Activated naive CD8-positive, alpha-beta T cell treated with anti-CD3 and anti-CD28 coated beads, Interleukin-2, amount 10 ng/mL, durations not matched to agents 7 days and 5 days (primary cell): ENCODE data around the gene TBC1D14. TPM values are rescaled to one million over a fixed set of nuclear protein-coding genes. Genes with fewer than 3 reads are reported as not detected.
A peak's percentile ranks its signal among the peaks of the same experiment; 100 is the strongest.

ENCODE experiments used
- ATAC-seq: fragments of 150-1000 bp; cut with Tn5 transposase; one replicate; pipeline ENCODE4 v1.10.0; 2021; ENCODE audit warnings: low read depth, moderate library complexity
- POLR2A ChIA-PET: fragments of 350-600 bp; sonication (Branson Sonifier 250); formaldehyde crosslinking; loops from one replicate; lab custom pipeline; 2021; ENCODE audit warnings: antibody characterized with exemption; lab: Charles Lee
- DNase-seq: peaks from one replicate; pipeline ENCODE4 v3.0.0; 2021
- H3K27ac Mint-ChIP-seq: one replicate; pipeline ENCODE4 v1.8.0; 2022; ENCODE audit warnings: mild to moderate bottlenecking, mixed read lengths
- H3K27me3 Mint-ChIP-seq: one replicate; pipeline ENCODE4 v1.8.0; 2022; ENCODE audit warnings: mild to moderate bottlenecking, moderate library complexity, mixed read lengths
- H3K36me3 Mint-ChIP-seq: one replicate; pipeline ENCODE4 v1.8.0; 2021; ENCODE audit warnings: mild to moderate bottlenecking, mixed read lengths
- H3K4me1 Mint-ChIP-seq: one replicate; pipeline ENCODE4 v1.8.0; 2021; ENCODE audit warnings: mixed read lengths
- H3K4me3 Mint-ChIP-seq: one replicate; pipeline ENCODE4 v1.8.0; 2022; ENCODE audit warnings: mild to moderate bottlenecking, moderate library complexity, mixed read lengths
- H3K9me3 Mint-ChIP-seq: one replicate; pipeline ENCODE4 v1.8.0; 2021; ENCODE audit warnings: mixed read lengths
- total RNA-seq, 2 experiments: library from RNA; stranded (reverse); gene quantifications; one replicate each; pipeline ENCODE4 v1.2.3, GENCODE V29; 2021

TBC1D14 gene
- total RNA-seq, 2 experiments from 2014 or later = 44.5 to 52.3 TPM

DNA sequence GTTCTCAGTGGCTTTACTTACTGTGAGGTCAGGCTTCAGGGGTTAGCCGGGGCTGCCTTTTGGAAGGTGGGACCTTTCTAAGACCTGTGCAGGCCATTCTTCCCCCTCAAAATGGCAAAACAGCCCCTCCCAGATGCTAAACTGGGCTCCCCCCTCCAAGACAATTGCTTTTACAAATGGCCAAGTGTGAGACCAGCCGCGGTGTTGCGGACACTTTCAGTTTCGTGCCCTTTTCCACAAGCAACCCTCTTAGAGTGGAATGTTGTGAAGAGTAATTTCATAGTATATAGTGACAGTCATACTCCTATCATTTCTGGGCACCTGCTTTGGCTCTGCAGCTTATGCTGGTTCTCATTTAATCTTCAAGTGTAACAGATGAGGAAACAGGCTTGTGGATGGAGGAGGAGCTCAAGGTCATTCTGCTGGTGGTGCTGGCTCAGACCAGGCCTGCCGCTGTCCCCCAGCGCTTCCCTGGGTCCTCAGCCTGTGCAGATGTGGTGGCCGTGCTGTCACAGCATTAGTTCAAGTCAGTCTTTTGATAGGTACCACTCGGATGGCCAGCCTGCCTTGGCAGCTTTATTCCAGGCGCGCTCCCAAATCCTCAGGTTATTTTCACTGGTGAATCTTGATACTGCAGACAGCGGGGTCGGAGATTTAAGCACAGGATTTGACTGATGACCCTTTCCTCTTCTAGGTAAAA is 78.5 kb downstream of the TBC1D14 start:
- peaks cover 63% of the 10 kb centered on the region for H3K4me1 Mint-ChIP-seq
- DNase-seq (no peak), ATAC-seq (no peak)
- peak overlapping the region; percentile 92 for H3K4me3 Mint-ChIP-seq
- no peaks in the 10 kb centered on the region for H3K9me3 Mint-ChIP-seq
- no peaks in the 10 kb centered on the region for H3K27me3 Mint-ChIP-seq
- peaks cover 3% of the 10 kb centered on the region for H3K36me3 Mint-ChIP-seq
- peak overlapping the region; percentile 92 for H3K27ac Mint-ChIP-seq
- POLR2A ChIA-PET = interaction anchor here (1.9 to 3.6 kb wide), 5 partner anchors 11 to 81 kb away, joined by 8 to 20 read pairs (median 13); partner anchors contain the start of genes GRPEL1, TADA2B and TBC1D14

DNA sequence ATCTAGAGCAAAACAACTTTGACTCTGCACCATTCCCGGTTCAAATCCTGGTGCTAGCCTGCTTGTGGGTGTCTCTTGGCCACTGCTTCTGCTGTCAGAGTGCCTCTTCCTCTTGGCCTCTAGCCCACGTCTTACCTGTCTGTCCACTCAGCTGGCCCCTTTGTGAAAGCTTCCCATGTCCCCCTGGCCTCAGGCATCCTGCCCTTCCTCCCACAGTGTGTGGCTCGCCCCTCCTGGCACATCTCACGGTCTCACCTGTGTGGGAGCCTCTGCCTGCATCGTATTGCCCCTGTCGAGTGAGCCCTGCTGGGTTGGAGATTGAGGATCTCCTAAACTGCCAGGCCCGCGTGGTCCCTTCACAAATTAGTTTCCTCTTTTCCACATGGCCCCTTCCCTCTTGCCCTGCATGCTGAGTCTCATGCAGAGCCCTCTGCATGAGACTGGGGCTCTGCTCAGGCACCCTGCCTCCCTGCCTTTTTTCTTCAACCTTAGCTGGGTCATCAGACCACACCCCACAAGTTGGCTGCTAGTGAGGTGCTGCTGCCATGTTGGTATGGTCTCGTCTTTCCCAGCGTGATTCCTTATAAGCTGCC is 79.8 kb downstream of the TBC1D14 start:
- POLR2A ChIA-PET = interaction anchor here (3.6 kb wide), 1 partner anchor 10 kb away, joined by 12 read pairs; no protein-coding TSS in a partner anchor
- Mint-ChIP-seq H3K9me3 (no peaks in the 10 kb centered on the region), H3K27ac (peak overlapping the region; percentile 15), H3K4me1 (peaks cover 60% of the 10 kb centered on the region), H3K36me3 (no peaks in the 10 kb centered on the region), H3K4me3 (peak overlapping the region; percentile 42), H3K27me3 (no peaks in the 10 kb centered on the region)
- DNase-seq (no peak), ATAC-seq (no peak)

DNA sequence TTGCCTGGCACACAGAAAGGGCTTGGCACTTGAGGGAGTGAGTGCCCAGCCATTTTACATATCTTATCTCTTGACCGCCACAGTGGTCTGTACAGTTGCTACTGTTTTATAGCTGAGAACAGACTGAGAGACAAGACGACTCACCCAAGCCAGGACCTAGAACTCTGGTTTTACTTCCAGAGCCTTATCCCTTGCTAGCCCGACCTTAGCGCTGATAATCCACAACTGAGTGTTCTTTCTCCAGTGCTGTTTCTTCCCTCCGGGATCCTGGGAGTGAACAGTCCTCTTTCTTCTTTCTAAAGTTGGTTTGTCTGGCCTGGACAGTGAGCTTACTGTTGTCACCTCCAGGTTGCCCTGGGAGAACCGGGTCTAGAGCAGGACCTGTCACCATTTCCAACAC is 81.0 kb downstream of the TBC1D14 start:
- POLR2A ChIA-PET = interaction anchor here (0.6 kb wide), 1 partner anchor 13 kb away, joined by 3 read pairs; no protein-coding TSS in a partner anchor
- Mint-ChIP-seq H3K27me3 (no peaks in the 10 kb centered on the region), H3K9me3 (no peaks in the 10 kb centered on the region), H3K4me3 (no peak overlapping the region), H3K36me3 (peaks cover 2% of the 10 kb centered on the region), H3K4me1 (peaks cover 50% of the 10 kb centered on the region), H3K27ac (peak overlapping the region; percentile 25)
- DNase-seq = no peak
- no peak for ATAC-seq

DNA sequence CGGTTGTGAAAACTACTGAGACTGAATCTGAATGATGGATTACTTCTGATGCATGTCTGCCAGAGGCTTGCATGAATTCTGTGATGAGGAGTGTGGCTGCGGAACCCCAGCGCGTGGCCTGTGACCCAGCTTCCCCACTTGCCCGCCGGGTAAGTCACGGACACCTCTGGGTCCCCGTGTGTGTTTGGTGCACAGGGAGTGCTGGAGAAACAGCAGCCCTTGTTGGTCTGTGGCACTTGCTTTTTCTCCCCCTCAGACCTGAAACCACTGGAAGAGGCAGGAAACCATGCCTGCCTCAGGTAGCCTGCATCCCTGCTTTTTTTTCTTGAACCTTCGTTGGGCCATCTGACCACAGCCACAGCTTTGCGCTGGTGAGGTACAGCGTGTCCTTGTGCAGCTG is 81.6 kb downstream of the TBC1D14 start:
- Mint-ChIP-seq H3K36me3 (peaks cover 2% of the 10 kb centered on the region), H3K4me1 (peaks cover 44% of the 10 kb centered on the region), H3K4me3 (peak overlapping the region; percentile 16), H3K27ac (peak overlapping the region; percentile 57), H3K27me3 (no peaks in the 10 kb centered on the region), H3K9me3 (no peaks in the 10 kb centered on the region)
- POLR2A ChIA-PET = no interaction called here
- DNase-seq (no peak), ATAC-seq (no peak)

DNA sequence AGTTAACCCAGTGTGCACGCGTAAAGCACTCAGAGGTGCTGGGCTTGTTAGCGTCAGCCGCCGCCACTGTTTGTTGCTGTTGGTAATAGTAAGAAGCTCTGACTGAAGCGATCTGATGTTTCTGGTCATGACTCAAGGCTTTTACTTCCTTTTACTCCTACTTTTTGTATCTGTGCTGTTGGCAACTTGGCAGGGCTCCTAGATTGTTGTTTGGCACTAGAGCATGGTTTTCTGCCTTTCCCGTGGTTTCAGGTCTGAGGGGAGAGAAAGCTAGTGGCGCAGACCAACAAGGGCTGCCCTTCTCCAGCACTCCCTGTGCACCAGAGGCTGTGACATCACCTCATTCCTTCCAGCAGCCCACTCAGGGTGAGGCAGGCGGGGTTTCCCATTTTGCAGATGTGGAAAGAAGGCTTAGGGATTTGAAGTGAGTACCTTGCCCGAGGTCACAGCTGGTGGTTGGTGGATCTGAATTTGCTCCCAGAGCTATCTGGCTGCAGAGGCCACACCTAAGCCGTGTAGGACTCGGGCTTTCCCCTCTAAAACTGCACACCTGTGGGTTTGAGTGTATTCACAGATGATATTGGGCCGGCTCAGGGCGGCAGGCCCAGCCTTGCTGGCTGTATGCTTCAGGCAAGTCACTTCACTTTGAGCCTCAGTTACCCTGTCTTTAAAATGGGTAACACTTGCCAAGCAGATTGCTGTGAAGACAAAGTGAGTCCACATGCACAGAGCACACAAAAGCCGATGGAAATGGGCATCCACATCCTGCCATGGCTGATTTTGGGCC is 82.3 kb downstream of the TBC1D14 start:
- Mint-ChIP-seq H3K36me3 (peaks cover 2% of the 10 kb centered on the region), H3K9me3 (no peaks in the 10 kb centered on the region), H3K4me1 (peaks cover 42% of the 10 kb centered on the region), H3K27me3 (no peaks in the 10 kb centered on the region), H3K27ac (peak overlapping the region; percentile 57), H3K4me3 (no peak overlapping the region)
- no peak for ATAC-seq
- DNase-seq = no peak
- POLR2A ChIA-PET = no interaction called here

DNA sequence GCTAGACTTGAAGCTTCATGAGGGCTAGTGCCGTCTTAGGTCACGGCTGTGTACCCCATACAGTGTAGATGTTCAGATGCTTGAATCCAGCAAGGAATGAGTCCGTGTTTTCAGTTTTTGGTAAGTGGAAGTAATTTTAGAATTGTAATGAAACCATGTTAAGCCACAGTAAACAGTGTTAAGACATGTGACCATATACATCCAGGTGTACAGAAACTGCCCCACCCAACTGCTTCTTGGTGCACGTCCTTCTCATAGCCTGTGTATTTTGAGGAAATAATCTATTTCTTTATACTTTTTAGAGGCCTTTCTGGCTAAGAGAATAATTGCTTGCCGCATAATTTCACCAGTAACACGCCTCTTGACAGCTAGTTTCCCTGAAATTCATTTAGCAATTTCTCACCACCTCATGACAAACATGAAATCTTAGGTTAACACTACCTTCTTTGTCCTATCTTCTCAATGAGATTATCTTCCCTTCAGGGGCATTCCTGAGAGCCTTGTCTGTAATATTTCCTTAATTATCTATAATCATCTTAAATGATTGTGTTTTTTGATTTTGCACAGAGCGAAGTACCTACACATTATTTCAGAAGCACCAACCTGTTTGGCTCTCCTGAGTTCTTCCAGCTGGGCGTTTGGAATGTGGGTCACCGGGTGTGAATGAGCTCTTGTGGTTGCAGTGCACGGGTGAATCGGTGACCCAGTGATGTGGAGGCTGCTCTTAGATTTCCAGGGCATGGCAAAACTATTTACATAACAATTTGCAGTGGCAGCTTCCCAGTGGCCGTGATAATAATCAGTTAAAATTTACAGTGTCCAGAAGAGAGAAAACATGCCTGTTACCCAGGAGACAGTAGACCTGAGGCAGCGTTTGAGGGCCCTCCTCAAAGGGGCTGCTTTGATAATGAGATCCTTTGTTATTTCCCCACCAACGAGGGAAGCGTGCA is 83.4 kb downstream of the TBC1D14 start:
- H3K4me1 Mint-ChIP-seq = peaks cover 40% of the 10 kb centered on the region
- H3K27ac Mint-ChIP-seq = no peak overlapping the region
- no peak overlapping the region for H3K4me3 Mint-ChIP-seq
- ATAC-seq (no peak), DNase-seq (no peak)
- no peaks in the 10 kb centered on the region for H3K9me3 Mint-ChIP-seq
- POLR2A ChIA-PET = interaction anchor here (0.9 kb wide), 1 partner anchor 75 kb away, joined by 3 read pairs; the partner anchor contains the start of gene GRPEL1
- no peaks in the 10 kb centered on the region for H3K27me3 Mint-ChIP-seq
- H3K36me3 Mint-ChIP-seq = peaks cover 5% of the 10 kb centered on the region

DNA sequence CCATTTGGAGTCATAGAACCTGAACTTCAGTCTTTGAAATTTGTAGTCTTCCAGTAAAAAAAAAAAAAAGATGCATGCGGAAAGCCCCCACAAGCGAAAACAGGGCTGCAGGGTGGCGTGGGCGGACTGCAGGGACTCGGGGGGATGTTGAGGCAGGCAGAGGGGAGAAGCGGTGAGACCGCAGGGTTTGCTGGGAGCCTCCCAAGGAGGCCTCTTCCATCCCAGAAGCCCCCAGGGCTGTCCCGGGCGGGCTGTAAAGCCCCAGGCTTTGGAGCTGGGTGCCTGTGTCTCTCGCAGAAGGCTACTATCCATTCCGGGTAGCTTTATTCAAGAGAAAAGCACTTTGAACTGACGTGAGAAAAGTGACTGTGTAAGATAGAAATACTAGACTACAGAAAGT is 86.9 kb downstream of the TBC1D14 start:
- POLR2A ChIA-PET = no interaction called here
- no peak overlapping the region for H3K27ac Mint-ChIP-seq
- no peak overlapping the region for H3K4me3 Mint-ChIP-seq
- H3K36me3 Mint-ChIP-seq = peaks cover 20% of the 10 kb centered on the region
- peaks cover 28% of the 10 kb centered on the region for H3K4me1 Mint-ChIP-seq
- ATAC-seq (no peak), DNase-seq (no peak)
- no peaks in the 10 kb centered on the region for H3K27me3 Mint-ChIP-seq
- H3K9me3 Mint-ChIP-seq = no peaks in the 10 kb centered on the region

DNA sequence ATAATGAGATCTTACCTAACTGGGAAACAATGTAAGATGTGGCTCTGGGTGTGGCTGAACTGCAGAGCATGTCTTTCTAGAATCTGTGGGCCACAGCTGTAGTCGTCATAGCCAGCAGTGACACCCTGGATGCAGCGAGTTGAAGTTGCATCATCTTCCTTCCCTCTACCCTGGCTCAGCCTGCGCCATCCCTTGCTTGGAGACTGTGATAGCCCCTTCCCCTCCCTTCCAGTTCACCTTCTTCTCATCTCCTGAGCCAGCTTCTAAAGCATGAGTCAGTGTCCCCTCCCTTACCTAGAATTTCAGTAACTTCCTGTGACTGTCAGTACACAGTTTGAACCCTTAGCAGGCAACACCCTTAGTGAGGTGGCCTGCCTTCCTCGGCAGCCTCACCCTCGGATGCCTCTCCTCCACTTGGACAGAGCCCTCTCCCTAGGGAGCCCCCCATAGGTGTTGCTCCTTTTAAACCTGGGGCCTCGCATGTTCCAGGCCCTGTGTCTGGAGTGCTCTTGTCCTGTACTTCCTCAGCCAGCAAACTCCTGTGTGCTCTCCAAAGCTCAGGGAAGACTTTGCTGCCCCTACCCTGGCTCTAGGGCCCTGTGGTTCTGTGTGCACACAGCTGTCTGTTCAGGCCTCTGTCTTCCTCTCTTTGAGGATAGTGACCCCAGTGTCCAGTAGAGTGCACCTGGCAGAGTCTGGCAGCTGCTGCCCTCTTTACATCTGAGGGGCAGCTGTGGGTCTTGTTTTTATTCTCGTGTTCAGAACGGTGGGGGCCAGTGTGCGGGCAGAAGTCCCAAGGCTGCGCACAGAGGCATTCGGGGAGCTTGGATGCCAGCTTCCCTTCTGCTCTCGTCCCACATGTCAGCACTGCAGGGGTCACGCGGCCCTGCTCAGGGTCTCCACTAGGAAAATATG is 89.8 kb downstream of the TBC1D14 start:
- H3K27me3 Mint-ChIP-seq = no peaks in the 10 kb centered on the region
- H3K4me1 Mint-ChIP-seq = peaks cover 18% of the 10 kb centered on the region
- DNase-seq = peak; percentile 40
- ATAC-seq = peak; percentile 98
- peaks cover 29% of the 10 kb centered on the region for H3K36me3 Mint-ChIP-seq
- peak overlapping the region; percentile 65 for H3K4me3 Mint-ChIP-seq
- POLR2A ChIA-PET = interaction anchor here (0.6 to 2.5 kb wide), 5 partner anchors 12 to 216 kb away, joined by 3 to 12 read pairs (median 5); partner anchors contain the start of genes GRPEL1 and TBC1D14
- peak overlapping the region; percentile 92 for H3K27ac Mint-ChIP-seq
- no peaks in the 10 kb centered on the region for H3K9me3 Mint-ChIP-seq

DNA sequence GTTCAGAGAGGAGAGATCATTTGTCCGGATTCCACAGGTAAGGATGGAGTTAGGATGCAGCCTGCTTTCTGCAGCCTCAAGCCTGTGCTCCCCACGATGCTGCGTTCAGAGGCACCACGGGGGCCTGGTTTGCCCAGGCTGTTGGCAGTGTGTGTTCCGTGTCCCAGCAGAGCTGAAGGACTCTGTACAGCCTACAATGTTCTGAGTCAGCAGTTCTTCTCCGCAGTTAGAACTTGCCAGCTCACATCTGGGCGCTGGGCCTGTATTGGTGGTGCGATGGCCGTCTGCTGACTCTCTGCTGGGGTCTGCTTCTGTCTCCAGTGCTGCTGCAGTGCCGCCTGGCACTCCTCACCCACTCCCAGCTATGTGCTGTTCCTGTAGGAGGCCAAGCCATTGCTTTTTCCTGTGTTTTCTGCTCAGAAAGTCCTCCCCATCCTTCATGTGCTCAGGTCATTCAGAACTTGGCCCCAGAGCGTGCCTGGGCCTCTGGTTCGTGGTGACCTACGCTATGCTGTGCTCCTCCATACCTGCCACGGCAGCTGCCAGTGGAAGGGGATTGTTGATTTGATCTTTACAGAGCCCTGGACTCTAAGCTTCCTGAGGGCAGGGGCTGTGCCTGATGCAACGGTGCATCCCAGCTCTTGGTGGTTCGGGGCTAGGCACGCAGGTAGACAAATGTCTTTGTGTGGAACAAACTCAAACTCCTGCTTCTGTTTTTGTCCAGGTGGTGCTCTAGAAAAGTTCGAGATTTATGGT is 91.0 kb downstream of the TBC1D14 start:
- Mint-ChIP-seq H3K27ac (peak overlapping the region; percentile 92), H3K36me3 (peaks cover 29% of the 10 kb centered on the region)

DNA sequence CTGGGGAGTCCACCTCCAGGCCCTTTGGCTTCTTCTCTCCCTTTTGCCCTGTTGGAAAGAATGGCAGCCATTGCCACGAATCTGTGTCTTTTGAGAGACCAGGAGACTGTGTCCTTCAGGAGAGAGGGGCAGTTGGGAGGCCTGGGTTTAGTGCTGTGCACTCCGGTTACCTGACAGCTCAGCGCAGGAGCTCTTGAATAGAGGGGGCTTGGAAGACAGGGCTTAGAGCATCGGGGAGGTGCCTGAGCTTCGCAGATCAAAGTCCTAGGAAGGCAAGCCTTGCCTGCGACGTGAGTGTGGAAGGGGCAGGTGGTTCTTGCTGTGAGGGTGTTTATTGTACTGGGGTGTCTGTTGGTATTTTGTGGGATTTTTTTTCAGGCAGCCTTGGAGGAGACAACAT is 91.6 kb downstream of the TBC1D14 start:
- no peaks in the 10 kb centered on the region for H3K27me3 Mint-ChIP-seq
- H3K27ac Mint-ChIP-seq = peak overlapping the region; percentile 36
- POLR2A ChIA-PET = no interaction called here
- peaks cover 18% of the 10 kb centered on the region for H3K4me1 Mint-ChIP-seq
- DNase-seq (no peak), ATAC-seq (no peak)
- H3K9me3 Mint-ChIP-seq = no peaks in the 10 kb centered on the region
- peaks cover 29% of the 10 kb centered on the region for H3K36me3 Mint-ChIP-seq
- H3K4me3 Mint-ChIP-seq = no peak overlapping the region

More for the DNA sequence above, 91.0 kb downstream of the TBC1D14 start:
- Mint-ChIP-seq H3K27me3 (no peaks in the 10 kb centered on the region), H3K4me1 (peaks cover 18% of the 10 kb centered on the region), H3K4me3 (no peak overlapping the region), H3K9me3 (no peaks in the 10 kb centered on the region)
- DNase-seq (no peak), ATAC-seq (no peak)
- POLR2A ChIA-PET = interaction anchor here (1.1 kb wide), 1 partner anchor 66 kb away, joined by 3 read pairs; no protein-coding TSS in a partner anchor

DNA sequence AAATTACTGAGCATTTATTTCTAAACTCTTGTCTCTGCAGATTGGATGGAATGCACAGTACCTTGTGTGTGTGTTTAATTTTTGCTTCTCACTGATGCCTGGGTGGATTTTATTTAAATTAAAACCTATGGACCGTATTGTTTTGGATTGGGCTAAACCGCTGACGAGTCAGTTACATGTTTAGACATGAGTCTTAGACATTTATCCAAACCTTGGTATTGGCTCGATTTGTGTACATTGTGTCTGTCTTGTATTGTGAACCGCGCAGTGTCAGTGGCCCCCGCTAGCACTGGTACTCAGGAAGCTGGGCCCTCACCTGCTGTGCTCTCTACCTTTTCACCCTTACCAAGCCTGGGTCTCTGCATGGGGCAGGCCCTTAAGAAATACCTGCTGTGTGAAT is 92.7 kb downstream of the TBC1D14 start:
- Mint-ChIP-seq H3K9me3 (no peaks in the 10 kb centered on the region), H3K4me1 (peaks cover 18% of the 10 kb centered on the region), H3K27ac (no peak overlapping the region), H3K27me3 (no peaks in the 10 kb centered on the region), H3K4me3 (no peak overlapping the region), H3K36me3 (peaks cover 29% of the 10 kb centered on the region)
- DNase-seq (no peak), ATAC-seq (no peak)
- POLR2A ChIA-PET = no interaction called here
